Measurements from ENCODE around the gene SGTA.

DNA sequence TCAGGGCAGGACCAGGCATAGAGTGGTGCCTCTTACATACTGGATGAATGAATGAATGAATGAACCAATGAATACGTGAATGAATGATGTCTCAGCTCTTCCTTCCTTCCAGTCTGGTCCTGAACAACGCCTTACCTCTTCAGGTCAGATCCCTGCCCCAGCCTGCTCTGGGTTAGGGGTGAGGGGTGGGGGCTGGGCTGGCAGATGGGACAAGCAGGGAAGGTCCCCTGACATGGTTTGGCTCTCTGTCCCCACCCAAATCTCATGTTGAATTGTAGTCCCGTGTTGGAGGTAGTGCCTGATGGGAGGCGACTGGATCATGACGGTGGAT, 71.2 kb downstream of the SGTA start:
- no peak for TF ChIP-seq CTCF (IDR thresholded peaks at IDR 0.05; ENCODE audit: low read depth, low read length, missing input control)
- TF ChIP-seq SP1 (IDR thresholded peaks at IDR 0.05): no peak
- no peak for TF ChIP-seq EGR1 (IDR thresholded peaks at IDR 0.05; ENCODE audit: low read depth in 2 of 2)
- no peak for TF ChIP-seq REST (IDR thresholded peaks at IDR 0.05)
- TF ChIP-seq, protein P1, sequence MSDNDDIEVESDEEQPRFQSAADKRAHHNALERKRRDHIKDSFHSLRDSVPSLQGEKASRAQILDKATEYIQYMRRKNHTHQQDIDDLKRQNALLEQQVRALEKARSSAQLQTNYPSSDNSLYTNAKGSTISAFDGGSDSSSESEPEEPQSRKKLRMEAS (IDR thresholded peaks at IDR 0.05): no peak
- TF ChIP-seq RAD21 (IDR thresholded peaks at IDR 0.05): no peak
- TF ChIP-seq NR2F2 (IDR thresholded peaks at IDR 0.05): no peak
- TF ChIP-seq YY1 (IDR thresholded peaks at IDR 0.05): no peak
